GM12878 (cell line): Measurements from ENCODE around the gene SLC6A8. TPM values are rescaled to one million over a fixed set of nuclear protein-coding genes. Genes with fewer than 3 reads are reported as not detected.

ENCODE experiments used
- ATAC-seq: fragments of 200-7000 bp; cut with Tn5 transposase; 3 replicates; pipeline ENCODE4 v1.9.1; 2020; ENCODE audit warnings: mild to moderate bottlenecking, moderate library complexity
- BruUV-seq: library from RNA; stranded (reverse); fragments of 400-500 nt; replicated peaks from 2 replicates; lab custom pipeline; 2021; lab: Mats Ljungman, UMichigan
- CTCF ChIA-PET: fragments of 300-600 bp; sonication (Branson Sonifier 250); formaldehyde crosslinking; extraction: SDS; loops from one replicate; lab custom pipeline; 2021; ENCODE audit warnings: inconsistent platforms; lab: Yijun Ruan, JAX
- POLR2A ChIA-PET: fragments of 350-600 bp; formaldehyde crosslinking; extraction: SDS; loops from one replicate; lab custom pipeline; 2021; ENCODE audit warnings: inconsistent platforms; lab: Charles Lee
- RAD21 ChIA-PET: fragments of 300-600 bp; sonication (Branson Sonifier 250); formaldehyde crosslinking; loops from one replicate; lab custom pipeline; 2023; ENCODE audit warnings: antibody characterized with exemption; ENCODE audit not compliant: unreplicated experiment; lab: Charles Lee
- SMC1A ChIA-PET: fragments of 300-600 bp; sonication (Branson Sonifier 250); formaldehyde crosslinking; loops from one replicate; lab custom pipeline; 2023; ENCODE audit not compliant: unreplicated experiment, uncharacterized antibody; lab: Charles Lee
- DNase-seq: peaks from one replicate; pipeline ENCODE4 v3.0.0-alpha.2; 2011; ENCODE audit warnings: low read depth, low spot score
- FAIRE-seq: peaks from 3 replicates; lab custom pipeline; 2011; peaks lifted over from hg19 to GRCh38; lab: Jason Lieb, UNC
- H2AFZ ChIP-seq: 2 replicates; pipeline ENCODE4 v1.6.0; 2011; ENCODE audit warnings: low read depth, low read length, control low read depth; ENCODE audit not compliant: control insufficient read depth
- H3K27ac ChIP-seq: 2 replicates; pipeline ENCODE4 v1.5.1; 2011; ENCODE audit warnings: control low read depth; ENCODE audit not compliant: control insufficient read depth, insufficient read depth
- H3K27me3 ChIP-seq, 2 experiments: replicated peaks in 1 of 2; 2 replicates each; pipeline versions ENCODE4 v1.6.0 to v1.6.1; 2011; ENCODE audit warnings: low read length in 1 of 2; ENCODE audit not compliant: control insufficient read depth in 2 of 2, insufficient read depth in 2 of 2
- H3K36me3 ChIP-seq, 2 experiments: 2 replicates each; pipeline ENCODE4 v1.5.1; 2011; ENCODE audit warnings: low read length in 1 of 2; ENCODE audit not compliant: control insufficient read depth in 2 of 2, insufficient read depth in 2 of 2
- H3K4me1 ChIP-seq: 2 replicates; pipeline ENCODE4 v1.6.1; 2011; ENCODE audit warnings: mild to moderate bottlenecking, low read length, moderate library complexity, mixed read lengths; ENCODE audit not compliant: control insufficient read depth, insufficient read depth
- H3K4me2 ChIP-seq: 2 replicates; pipeline ENCODE4 v1.6.0; 2011; ENCODE audit warnings: control low read depth; ENCODE audit not compliant: control insufficient read depth, insufficient read depth
- H3K4me3 ChIP-seq: fragments of 200-600 bp; sonication (generic); 2 replicates; pipeline ENCODE4 v1.5.1; 2016
- H3K79me2 ChIP-seq: 2 replicates; pipeline ENCODE4 v1.6.0; 2011; ENCODE audit warnings: low read length; ENCODE audit not compliant: control insufficient read depth, insufficient read depth
- H3K9ac ChIP-seq: 2 replicates; pipeline ENCODE4 v1.8.0; 2011; ENCODE audit warnings: low read length, control low read depth, mixed read lengths; ENCODE audit not compliant: control insufficient read depth, insufficient read depth
- H3K9me3 ChIP-seq: replicated peaks from 3 replicates; pipeline ENCODE4 v1.5.1; 2011; ENCODE audit warnings: mild to moderate bottlenecking, low read length; ENCODE audit not compliant: control insufficient read depth, insufficient read depth
- H4K20me1 ChIP-seq: 2 replicates; pipeline ENCODE4 v1.6.0; 2011; ENCODE audit not compliant: control insufficient read depth, insufficient read depth
- SMC3 ChIP-seq: IDR thresholded peaks from 2 replicates; pipeline ENCODE4 v1.6.1; 2011; ENCODE audit warnings: low read length, improper control_type of control experiment, borderline replicate concordance
- TCF3 ChIP-seq: IDR thresholded peaks from 2 replicates; pipeline ENCODE4 v1.6.1; 2012; ENCODE audit warnings: low read depth, mild to moderate bottlenecking, low read length, borderline replicate concordance; ENCODE audit not compliant: insufficient read depth
- WGBS: methylation state at CpG from one replicate; pipeline ENCODE4 v1.1.6; 2016; ENCODE audit warnings: low lambda C conversion rate; ENCODE audit not compliant: insufficient replicate concordance, insufficient coverage; ENCODE audit errors: missing lambda C conversion rate; 5-methylcytosine and 5-hydroxymethylcytosine counted together
- in situ Hi-C: fragments of 300-500 bp; cut with MboI; formaldehyde crosslinking; loops from 9 replicates; pipeline ENCODE4 v1.14.3; 2018; ENCODE audit warnings: mixed read lengths
- intact Hi-C: fragments of 100-400 bp; cut with micrococcal nuclease; formaldehyde crosslinking; loops from one replicate; pipeline ENCODE4 v1.14.2; 2022; ENCODE audit not compliant: unreplicated experiment
- polyA plus RNA-seq, 11 experiments: library from polyadenylated mRNA; depleted of rRNA in 4 of 11; unstranded in 6 of 11; stranded (reverse) in 5 of 11; fragments of >200 nt; fragmentation: Nextera tagmentation in 4 of 11; fragmentation: Illumina TruSeq in 1 of 11; extraction: Ambion mirVana in 4 of 11; extraction: Trizol in 1 of 11; gene quantifications; 1 replicate in 1 of 11; 2 replicates in 10 of 11; pipeline versions ENCODE4 v1.2.1 to v1.2.3, GENCODE V29; 2011 to 2016; ENCODE audit warnings: inconsistent platforms in 2 of 11, missing spikeins in 2 of 11, low read depth in 1 of 11
- total RNA-seq, 4 experiments: library from RNA; depleted of rRNA in 3 of 4; stranded (reverse); fragments of >200 nt in 3 of 4; fragmentation: Illumina TruSeq in 1 of 4; extraction: Trizol in 1 of 4; gene quantifications; 2 replicates each; pipeline versions ENCODE4 v1.2.1 to v1.2.3, GENCODE V29; 2013 to 2021
- TF ChIP-seq, protein P1 (sequence below): IDR thresholded peaks from 2 replicates; pipeline ENCODE4 v1.6.1; 2011; ENCODE audit warnings: borderline replicate concordance, low read depth, mild to moderate bottlenecking, moderate library complexity, low read length; ENCODE audit not compliant: insufficient read depth, poor library complexity, severe bottlenecking
- TF ChIP-seq, protein P2 (sequence below), 3 experiments: IDR thresholded peaks in 2 of 3; conservative IDR thresholded peaks in 1 of 3; 2 replicates each; pipeline ENCODE4 v1.5.1; 2011; ENCODE audit warnings: low read depth in 3 of 3, low read length in 3 of 3, mild to moderate bottlenecking in 3 of 3, control low read depth in 2 of 3, moderate library complexity in 2 of 3, inconsistent platforms in 1 of 3, mixed read lengths in 1 of 3; ENCODE audit not compliant: control insufficient read depth in 2 of 3, insufficient read depth in 1 of 3; ENCODE audit errors: extremely low read depth in 1 of 3

SLC6A8 gene
- total and polyA plus RNA-seq, 10 of the 15 experiments (the other 5 are each of a cell fraction or from before 2014, with no cell fraction given), result 0.01 to 0.72 (median 0.17) TPM; not detected in 6

DNA sequence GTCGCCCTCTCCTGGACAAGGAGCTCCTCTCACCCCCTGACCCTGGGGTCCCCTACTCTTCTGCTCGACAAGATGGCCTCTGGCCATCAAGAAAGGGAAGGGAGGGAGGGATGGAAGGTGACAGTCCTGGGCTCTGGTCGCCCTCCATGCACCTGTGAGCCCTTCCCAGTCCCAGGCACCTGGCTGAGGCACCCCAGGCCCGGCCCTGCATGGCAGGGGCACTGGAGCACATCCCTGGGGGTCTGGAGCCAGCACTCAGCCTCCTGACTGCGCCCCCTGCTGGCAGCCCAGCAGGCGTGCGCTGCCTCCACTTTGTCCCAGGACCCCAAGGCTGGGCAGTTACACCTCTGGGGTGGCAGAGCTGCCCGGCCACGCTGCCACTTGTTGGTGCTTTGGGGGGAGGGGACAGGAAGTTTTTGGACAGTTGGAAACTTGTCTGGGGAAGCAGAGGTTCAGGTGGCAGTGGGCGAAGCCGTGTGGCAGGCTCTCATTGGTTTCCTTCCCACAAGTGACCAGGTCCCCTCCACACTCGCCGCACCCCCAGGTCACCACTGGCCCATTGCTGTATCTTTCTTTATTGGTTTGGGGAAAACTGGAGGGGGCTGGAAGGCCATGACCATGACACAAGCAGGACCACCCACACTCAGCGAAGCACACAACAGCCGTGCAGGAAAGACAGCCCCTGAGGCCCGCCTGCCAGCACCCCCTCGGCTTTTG is 18.4 kb upstream of the SLC6A8 start:
- SMC1A ChIA-PET, result no interaction called here
- FAIRE-seq (no peak), DNase-seq (no peak), ATAC-seq (peak; percentile 73)
- Histone ChIP-seq H3K27ac (no peak overlapping the region), H3K36me3 (no peaks in the 10 kb centered on the region), H3K9me3 (no peaks in the 10 kb centered on the region; the same call in 2 of the 3 replicates), H2AFZ (no peak overlapping the region), H3K9ac (no peak overlapping the region), H3K4me3 (no peak overlapping the region), H3K27me3 (no peaks in the 10 kb centered on the region), H4K20me1 (no peaks in the 10 kb centered on the region), H3K79me2 (no peaks in the 10 kb centered on the region), H3K4me2 (no peak overlapping the region), H3K4me1 (no peaks in the 10 kb centered on the region)
- in situ Hi-C loops, result no loop called here
- CTCF ChIA-PET, result interaction anchor here (1.0 to 4.5 kb wide), 6 partner anchors 10 to 729 kb away, joined by 3 to 28 read pairs (median 19); no protein-coding TSS in a partner anchor
- POLR2A ChIA-PET, result no interaction called here
- peak; percentile 17; the same call in 1 of the 2 replicates for TF ChIP-seq SMC3
- TF ChIP-seq, protein P1, sequence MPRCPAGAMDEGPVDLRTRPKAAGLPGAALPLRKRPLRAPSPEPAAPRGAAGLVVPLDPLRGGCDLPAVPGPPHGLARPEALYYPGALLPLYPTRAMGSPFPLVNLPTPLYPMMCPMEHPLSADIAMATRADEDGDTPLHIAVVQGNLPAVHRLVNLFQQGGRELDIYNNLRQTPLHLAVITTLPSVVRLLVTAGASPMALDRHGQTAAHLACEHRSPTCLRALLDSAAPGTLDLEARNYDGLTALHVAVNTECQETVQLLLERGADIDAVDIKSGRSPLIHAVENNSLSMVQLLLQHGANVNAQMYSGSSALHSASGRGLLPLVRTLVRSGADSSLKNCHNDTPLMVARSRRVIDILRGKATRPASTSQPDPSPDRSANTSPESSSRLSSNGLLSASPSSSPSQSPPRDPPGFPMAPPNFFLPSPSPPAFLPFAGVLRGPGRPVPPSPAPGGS, result no peak
- TF ChIP-seq TCF3, result no peak
- TF ChIP-seq, protein P2, sequence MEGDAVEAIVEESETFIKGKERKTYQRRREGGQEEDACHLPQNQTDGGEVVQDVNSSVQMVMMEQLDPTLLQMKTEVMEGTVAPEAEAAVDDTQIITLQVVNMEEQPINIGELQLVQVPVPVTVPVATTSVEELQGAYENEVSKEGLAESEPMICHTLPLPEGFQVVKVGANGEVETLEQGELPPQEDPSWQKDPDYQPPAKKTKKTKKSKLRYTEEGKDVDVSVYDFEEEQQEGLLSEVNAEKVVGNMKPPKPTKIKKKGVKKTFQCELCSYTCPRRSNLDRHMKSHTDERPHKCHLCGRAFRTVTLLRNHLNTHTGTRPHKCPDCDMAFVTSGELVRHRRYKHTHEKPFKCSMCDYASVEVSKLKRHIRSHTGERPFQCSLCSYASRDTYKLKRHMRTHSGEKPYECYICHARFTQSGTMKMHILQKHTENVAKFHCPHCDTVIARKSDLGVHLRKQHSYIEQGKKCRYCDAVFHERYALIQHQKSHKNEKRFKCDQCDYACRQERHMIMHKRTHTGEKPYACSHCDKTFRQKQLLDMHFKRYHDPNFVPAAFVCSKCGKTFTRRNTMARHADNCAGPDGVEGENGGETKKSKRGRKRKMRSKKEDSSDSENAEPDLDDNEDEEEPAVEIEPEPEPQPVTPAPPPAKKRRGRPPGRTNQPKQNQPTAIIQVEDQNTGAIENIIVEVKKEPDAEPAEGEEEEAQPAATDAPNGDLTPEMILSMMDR (IDR thresholded peaks at IDR 0.05 in 2 of 3, conservative IDR thresholded peaks at IDR 0.05 in 1 of 3; ENCODE audit: control insufficient read depth in 2 of 3, extremely low read depth in 1 of 3, insufficient read depth in 1 of 3, low read depth in 3 of 3, low read length in 3 of 3), result peak; percentile 56 to 77 (median 73)
- intact Hi-C loops, result loop anchor here (2.0 to 5.0 kb wide), 3 partner anchors 57 to 711 kb away; no protein-coding TSS in a partner anchor
- RAD21 ChIA-PET, result interaction anchor here (3.7 kb wide), 1 partner anchor 130 kb away, joined by 26 read pairs; no protein-coding TSS in a partner anchor
- no TSS peak for BruUV-seq
- 51% methylated on average over 17 of the region's 17 CpGs for WGBS
